SK-N-SH treated with all-trans-retinoic acid at 6 μM for 48 hours (cell line): ENCODE measurements around the gene RPL37.

Experiments used
- OSR1 ChIP-seq: fragments of 250-450 bp; sonication (Bioruptor Pico); IDR thresholded peaks from 2 replicates; pipeline ENCODE4 v1.8.0; 2022; ENCODE audit warnings: moderate library complexity, mild to moderate bottlenecking, inconsistent platforms
- ZNF8 ChIP-seq: fragments of 450-650 bp; formaldehyde crosslinking; IDR thresholded peaks from 2 replicates; pipeline ENCODE4 v1.5.0; 2020; ENCODE audit warnings: mild to moderate bottlenecking, moderate library complexity

- TF ChIP-seq OSR1 (CRISPR knock-in tag) (no peak), ZNF8 (CRISPR knock-in tag) (no peak)
Measured at GRCh38 chr5:40790947-40791593, 44.0 kb downstream of the RPL37 start.
